HG03066 (cell line): ENCODE results near the gene LDHA.
"Not testable (repeated sequence)": the region's sequence is repeated elsewhere in the genome, so short reads cannot be mapped to it uniquely, and the experiment has no call there.

ENCODE experiments used
- ATAC-seq: cut with Tn5 transposase; IDR thresholded peaks from one replicate; pipeline ENCODE4 v1.9.1; 2021; ENCODE audit warnings: low read depth; ENCODE audit not compliant: unreplicated experiment

Gene LDHA

DNA sequence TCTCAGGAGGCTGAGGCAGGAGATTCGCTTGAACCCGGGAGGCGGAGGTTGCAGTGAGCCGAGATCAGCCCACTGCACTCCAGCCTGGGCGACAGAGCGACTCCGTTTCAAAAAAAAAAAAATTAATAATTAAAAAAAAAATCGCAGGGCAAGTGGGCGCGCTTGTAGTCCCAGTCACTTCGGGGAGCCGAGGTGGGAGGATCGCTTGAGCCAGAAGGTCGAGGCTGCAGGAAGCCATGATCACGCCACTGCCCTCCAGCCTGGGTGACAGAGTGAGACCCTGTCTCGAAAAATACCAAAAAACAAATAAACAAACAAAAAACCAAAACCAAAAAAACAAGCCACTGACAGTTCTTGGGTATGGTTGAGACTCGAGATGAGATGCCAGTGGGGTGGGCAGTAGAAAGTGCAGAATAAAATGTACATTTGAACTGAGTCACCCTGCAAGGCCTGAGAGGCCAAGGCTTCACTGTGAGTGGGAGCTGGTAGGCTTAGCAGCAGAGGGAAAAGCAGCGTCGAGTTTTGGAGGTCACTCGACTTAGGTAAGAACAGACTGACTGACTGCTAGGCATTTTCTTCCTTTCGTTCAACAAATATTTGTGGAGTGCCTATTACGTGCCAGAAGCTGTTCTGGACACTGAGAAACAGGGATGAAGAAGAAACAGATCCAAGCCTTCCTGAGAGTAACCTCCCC lies 635 bp upstream of the LDHA start:
- ATAC-seq, result peak; percentile 6

DNA sequence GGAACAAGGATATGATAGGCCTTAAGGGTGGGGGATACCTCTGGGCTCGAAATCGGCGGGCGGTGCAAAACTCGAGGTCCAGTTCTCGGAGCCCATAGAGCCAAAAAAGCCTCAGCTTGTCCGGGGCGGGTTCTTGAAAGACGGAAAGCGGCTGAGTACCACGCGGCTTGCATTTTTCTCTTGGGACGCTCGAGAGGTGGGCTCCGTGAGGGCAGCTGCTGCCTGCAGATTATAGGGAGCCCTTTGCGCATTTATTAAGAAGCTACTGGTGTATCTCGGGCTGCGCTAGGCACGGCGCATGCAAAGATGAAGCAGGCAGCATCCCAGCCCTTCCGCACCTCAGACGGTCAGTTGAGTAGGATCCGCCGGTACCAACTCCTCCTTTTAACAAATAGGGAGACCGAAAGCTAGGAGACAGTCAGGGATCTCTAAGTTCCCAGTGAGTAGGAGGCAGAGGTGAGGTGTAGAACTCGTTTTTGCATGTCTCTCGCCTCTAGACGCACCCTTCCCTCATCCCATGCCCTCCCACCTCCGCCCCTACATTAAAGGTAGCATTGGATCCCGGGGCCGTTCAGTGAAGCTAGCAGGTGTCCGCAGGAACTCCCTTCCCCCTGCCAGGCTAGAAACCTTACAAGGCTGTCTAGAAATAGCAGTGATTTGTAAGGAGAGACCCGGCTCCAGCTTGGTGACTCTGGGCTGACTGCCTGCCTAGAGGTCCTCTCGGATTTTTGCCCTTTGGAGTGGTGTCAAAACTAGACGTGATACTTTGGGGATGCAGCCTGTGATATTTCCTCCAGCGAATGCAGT lies 768 bp downstream of the LDHA start:
- ATAC-seq, result no peak

DNA sequence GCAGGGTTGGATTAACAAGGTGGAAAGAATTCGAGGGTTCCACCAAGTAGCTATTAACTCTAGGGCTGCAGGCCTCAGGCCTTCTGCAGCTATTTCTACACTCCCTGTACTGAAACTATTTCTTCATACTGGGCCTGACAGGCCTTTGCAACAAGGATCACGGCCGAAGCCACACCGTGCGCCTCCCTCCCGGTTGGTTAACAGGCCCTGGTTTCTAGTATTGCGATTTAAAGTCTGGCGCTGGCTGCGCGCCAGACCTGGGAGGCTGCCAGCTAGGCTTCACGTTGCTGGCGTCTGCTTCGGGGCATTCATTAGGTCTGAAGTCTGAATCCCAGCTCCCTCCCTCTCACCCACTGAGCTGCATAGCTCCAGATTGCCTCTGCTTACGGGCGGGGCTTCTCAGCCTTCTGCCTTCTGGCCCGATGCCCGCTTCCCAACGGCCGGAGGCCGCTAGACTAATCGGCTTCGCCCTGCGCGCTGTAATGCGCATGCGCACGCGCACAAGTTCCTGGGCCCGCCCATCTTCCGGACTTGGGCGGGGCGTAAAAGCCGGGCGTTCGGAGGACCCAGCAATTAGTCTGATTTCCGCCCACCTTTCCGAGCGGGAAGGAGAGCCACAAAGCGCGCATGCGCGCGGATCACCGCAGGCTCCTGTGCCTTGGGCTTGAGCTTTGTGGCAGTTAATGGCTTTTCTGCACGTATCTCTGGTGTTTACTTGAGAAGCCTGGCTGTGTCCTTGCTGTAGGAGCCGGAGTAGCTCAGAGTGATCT lies 1.6 kb downstream of the LDHA start:
- ATAC-seq, result peak; percentile 51

DNA sequence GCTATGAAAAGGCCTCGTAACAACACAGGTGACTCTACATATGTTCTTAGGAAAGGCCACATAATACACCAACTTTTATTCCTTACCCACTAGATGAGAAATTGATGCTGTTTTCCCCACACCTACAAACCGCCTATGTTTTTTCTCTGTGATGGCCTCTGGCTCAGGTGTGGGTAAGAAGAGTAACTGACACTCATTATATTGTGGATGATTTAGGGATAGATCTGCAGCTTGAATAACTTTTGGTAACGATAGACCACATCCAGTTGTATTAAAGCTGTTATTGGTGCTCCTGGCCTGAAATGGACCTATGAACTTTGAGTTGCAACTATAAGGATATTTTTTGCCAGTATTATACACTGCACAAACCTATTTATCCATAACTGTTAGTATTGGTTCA lies 3.6 kb downstream of the LDHA start:
- no peak for ATAC-seq

- not testable (repeated sequence) for ATAC-seq
These were observed 6.7 kb downstream of the LDHA start for GRCh38 chr11:18401077-18401476.

GRCh38 chr11:18404062-18404461 lies 9.7 kb downstream of the LDHA start:
- ATAC-seq, result no peak

- not testable (repeated sequence) for ATAC-seq
These were observed 13.0 kb downstream of the LDHA start for GRCh38 chr11:18407400-18407799.

GRCh38 chr11:18408558-18409291 lies 14.4 kb downstream of the LDHA start:
- ATAC-seq, result no peak

DNA sequence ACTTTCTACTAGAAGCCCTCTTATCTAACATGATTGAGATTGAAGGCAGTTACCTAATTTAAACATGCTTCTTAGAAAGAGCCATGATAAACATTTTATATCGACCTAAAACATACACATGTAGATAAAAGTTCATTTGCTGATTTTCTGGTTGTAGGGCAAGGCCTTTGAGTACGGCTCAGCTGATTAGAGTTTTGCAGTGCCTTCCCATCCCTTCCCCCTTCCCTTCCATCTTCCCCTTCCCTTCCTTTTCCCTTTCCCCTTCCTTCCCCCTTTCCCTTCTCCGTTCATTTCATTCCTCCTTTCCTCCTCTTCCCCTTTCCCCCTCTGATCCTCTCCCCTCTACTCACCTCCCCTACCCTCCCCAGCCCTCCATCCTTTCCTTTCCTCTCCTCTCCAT lies 22.1 kb downstream of the LDHA start:
- ATAC-seq, result no peak

DNA sequence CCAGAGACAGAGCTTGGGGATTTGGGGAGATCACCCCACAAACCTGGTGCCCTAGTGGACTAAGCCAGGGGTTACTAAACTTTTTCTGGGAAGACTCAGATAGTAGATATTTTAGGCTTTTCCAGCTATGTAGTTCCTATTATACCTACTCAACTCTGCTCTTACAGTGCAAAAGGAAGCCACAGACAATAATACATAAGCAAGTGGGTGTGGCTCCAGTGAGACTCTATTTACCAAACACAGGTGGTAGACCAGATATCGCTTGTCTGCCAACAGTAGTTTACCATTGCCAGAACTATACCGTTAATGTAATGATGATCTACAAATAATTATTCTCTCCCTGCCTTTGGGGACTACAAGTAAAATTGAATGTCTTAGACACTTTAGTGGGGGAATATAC lies 24.7 kb downstream of the LDHA start:
- no peak for ATAC-seq

- no peak for ATAC-seq
These were observed 25.7 kb downstream of the LDHA start for GRCh38 chr11:18420067-18420466.

DNA sequence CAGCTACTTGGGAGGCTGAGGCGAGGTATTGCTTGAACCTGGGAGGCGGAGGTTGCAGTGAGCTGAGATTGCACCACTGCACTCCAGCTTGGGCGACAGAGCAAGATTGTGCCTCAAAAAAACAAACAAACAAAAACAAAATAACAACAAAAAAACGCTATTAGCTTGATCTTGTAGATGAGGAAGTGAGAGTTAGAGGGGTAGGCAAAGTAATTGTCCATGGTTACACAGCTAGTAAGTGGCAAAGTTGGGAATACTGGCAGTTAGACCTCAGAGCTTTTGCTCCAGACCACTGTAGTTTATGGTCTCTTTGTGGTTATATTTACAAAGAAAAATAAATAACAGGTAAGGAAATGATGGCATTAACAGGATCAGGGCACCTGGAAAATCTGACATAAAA lies 32.9 kb downstream of the LDHA start:
- no peak for ATAC-seq

- no peak for ATAC-seq
These were observed 35.0 kb downstream of the LDHA start for GRCh38 chr11:18429332-18429731.

DNA sequence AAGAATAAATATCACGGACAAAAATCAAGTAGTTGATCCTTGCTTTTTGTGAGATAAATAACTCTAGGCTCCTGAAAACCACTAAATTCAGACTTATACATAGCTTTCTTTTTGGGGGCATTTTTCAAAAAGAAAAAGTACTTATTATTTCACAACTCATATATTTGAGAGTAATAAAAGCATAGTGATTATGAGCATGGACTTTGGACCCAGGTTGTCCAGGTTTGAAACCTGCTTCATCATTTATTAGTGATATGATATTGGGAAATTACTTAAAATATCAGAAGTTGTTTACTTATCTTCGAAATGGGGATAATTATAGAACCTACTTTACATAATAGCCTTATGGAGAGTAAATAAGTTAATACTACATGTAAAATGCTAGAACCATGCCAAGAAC lies 44.3 kb downstream of the LDHA start:
- ATAC-seq, result no peak

DNA sequence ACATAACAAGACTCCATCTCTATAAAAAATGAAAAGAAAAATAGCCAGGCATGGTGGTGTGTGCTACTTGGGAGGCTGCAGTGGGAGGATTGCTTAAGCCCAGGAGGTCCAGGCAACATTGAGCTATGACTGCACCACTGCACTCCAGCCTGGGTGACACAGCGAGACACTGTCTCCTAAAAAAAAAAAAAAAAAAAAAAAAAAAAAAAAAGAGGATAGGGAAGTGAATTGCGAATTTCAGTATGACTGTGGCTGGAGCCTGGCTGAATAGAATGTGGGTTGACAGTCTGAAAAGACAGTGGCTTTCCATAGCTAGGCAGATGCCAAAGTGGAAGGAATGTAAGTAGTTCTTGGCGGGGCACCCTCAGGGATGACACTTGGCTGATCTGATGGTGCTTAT lies 54.9 kb downstream of the LDHA start:
- no peak for ATAC-seq

GRCh38 chr11:18452927-18453326 lies 58.6 kb downstream of the LDHA start:
- ATAC-seq, result no peak

DNA sequence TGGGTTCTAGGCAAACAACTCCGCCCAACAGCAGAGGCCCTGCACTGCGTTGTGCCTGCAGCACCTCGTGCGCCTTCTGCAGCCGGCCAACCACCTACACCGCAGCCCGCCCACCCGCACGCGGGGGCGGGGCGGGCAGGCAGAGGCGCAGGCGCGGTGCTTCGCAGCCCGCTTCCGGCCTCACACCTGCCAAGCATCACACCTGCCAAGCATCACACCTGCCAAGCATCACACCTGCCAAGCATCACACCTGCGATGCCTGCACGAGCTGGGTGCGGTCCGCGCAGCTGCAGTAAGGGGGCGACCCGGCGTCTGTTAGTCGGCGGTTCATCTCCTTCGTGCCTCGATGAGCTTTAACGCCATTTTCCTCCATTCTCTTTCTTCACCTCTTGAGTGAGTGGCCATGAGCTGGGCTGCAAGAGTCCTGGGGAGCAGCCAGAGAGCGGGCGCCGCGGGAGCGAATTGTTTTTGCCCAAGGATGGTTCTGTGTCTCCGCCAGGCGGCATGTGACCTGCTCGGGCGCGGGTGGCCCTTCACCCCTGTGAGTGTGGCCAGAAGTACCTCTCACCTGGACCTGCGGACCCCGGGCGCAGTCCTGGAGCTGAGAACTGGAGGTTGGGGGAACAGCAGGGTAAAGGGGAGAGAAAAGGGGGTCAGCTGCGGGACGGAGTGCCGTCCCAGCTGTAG lies 61.5 kb downstream of the LDHA start, which contains the start of gene LDHAL6A:
Gene LDHAL6A, plus strand, starts transcription at position 171 of the 687 bp plus-strand sequence. CDS start 825 bp downstream, outside the sequence.
- ATAC-seq, result no peak

DNA sequence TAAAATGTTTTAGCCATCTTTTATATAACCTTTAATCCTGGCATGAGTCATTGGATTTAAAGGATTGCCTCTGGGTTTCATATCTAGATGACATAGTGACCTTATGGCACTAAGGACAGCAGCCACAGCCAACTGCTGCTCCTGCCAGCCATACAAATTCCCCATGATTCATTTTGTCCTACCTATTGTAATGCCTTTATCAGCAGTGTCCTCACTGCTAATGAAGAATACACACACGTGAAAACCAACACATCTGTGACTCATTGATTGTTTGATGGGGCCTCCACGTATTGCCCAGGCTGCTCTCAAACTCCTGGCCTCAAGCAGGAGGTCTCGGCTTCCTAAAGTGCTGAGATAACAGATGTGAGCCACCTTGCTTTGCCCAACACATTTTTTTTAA lies 63.1 kb downstream of the LDHA start:
- ATAC-seq, result no peak
